HG03159 (cell line): ENCODE results near the gene NEXN.
"Not testable (repeated sequence)": the region's sequence is repeated elsewhere in the genome, so short reads cannot be mapped to it uniquely, and the experiment has no call there.

Experiments used
- ATAC-seq: cut with Tn5 transposase; IDR thresholded peaks from one replicate; pipeline ENCODE4 v1.9.1; 2021; ENCODE audit warnings: mild to moderate bottlenecking, moderate library complexity; ENCODE audit not compliant: unreplicated experiment

The NEXN gene

GRCh38 chr1:77905603-77906002, 17.2 kb downstream of the NEXN start:
- no peak for ATAC-seq

- no peak for ATAC-seq
These were observed 17.7 kb downstream of the NEXN start for GRCh38 chr1:77906019-77906545.

DNA sequence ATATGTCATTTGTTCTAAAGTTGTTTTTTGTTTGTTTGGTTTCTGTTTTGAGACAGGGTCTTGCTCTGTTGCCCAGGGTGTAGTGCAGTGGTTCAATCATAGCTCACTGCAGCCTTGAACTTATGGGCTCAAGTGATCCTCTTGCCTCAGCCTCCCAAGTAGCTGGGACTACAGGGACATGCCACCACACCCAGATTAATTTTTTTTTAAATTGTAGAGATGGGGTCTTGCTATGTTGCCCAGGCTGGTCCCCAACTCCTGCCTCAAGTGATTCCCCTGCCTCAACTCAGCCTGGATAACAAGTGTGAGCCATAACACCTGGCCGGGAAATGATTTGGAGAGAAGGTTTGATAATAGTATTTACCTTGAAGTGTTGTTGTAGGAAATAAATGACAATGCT, 18.2 kb downstream of the NEXN start:
- no peak for ATAC-seq

DNA sequence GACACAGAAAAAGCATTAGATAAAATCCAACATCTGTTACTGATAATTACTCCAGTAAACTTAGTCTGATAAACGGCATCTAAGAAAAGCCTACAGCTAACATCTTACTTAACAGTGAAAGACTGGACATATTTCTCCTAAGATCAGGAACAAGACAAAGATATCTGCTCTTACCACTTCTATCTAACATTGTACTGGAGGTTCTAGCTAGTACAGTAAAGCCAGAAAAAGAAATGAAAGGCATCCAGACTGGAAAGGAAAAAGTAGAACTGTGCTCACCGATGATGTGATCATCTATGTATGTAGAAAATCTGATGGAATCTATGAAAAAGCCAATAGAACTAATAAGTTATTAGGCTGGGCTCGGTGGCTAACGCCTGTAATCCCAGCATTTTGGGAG, 21.7 kb downstream of the NEXN start:
- no peak for ATAC-seq

DNA sequence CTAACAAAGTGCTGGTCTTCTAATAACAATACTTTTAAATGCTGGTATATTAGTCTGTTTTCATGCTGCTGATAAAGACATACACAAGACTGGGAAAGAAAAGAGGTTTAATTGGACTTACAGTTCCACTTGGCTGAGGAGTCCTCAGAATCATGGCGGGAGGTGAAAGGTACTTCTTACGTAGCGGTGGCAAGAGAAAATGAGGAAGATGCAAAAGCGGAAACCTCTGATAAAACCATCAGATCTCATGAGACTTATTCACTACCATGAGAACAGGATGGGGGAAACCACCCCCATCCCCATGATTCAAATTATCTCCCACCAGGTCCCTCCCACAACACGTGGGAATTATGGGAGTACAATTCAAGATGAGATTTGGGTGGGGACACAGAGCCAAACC, 30.5 kb downstream of the NEXN start:
- not testable (repeated sequence) for ATAC-seq

GRCh38 chr1:77925518-77925917, 37.1 kb downstream of the NEXN start:
- no peak for ATAC-seq

GRCh38 chr1:77925956-77926355, 37.5 kb downstream of the NEXN start:
- no peak for ATAC-seq

- peak; percentile 56 for ATAC-seq
These were observed 38.3 kb downstream of the NEXN start for GRCh38 chr1:77926561-77927357.

DNA sequence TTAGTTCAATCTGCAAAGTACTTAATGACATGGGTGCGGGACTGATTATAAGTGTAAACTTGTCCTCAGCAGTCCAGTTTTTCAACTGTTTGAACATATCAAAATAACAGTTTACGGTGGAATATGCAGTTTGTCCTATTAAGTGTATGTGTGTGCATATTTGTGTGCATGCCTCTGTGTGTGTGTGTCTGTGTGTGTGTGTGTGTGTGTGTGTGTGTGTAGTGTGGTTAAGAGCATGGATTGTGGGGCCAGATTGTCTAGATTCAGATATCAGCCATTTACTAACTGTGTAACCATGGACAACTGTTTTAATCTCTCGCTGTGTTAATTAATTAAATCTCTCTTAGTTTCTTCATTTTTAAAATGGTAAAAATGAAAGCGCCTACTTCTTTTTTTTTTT, 39.0 kb downstream of the NEXN start:
- no peak for ATAC-seq

DNA sequence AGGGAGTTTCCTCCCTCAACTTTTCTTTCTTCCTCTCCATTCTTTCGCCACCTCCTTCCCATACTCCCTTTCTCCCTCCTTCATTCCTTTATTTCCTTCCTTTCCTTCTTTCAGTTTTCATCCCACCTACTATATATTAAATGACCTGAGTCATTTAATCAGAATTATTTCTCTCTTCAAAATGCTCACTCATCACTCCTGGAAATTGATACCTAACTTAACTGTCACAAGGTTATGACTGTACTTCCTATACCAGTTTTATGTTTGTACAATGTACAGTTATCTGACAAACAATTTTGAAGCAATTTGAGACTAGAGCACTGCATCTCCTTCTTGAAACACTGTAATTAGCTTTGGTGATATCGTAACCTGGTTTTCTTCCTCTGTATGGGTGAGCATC, 41.4 kb downstream of the NEXN start:
- no peak for ATAC-seq

- no peak for ATAC-seq
These were observed 50.2 kb downstream of the NEXN start for GRCh38 chr1:77938651-77939050.

- ATAC-seq, result no peak
These were observed 52.6 kb downstream of the NEXN start for GRCh38 chr1:77940921-77941570.

DNA sequence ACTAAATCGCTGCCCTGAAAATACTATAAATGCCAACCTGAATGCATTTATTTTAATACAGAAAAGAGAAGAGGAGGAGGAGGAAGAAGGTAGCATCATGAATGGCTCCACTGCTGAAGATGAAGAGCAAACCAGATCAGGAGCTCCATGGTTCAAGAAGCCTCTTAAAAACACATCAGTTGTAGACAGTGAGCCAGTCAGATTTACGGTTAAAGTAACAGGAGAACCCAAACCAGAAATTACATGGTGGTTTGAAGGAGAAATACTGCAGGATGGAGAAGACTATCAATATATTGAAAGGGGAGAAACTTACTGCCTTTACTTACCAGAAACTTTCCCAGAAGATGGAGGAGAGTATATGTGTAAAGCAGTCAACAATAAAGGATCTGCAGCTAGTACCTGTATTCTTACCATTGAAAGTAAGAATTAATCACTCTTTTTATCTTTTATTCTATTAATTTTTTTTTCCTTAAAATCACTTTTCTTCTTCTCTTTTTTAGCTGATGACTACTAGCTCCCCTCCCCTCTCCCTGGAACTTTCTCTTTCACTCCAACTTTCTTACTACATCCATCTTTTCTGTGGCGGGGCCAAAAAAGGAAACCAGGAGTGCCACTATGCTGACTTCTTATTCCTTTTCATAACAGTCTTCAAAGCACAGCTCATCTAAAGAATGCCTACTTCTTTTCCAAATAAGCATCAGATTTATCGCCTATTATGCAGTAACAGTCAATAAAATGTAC, 54.1 kb downstream of the NEXN start:
- ATAC-seq, result no peak

DNA sequence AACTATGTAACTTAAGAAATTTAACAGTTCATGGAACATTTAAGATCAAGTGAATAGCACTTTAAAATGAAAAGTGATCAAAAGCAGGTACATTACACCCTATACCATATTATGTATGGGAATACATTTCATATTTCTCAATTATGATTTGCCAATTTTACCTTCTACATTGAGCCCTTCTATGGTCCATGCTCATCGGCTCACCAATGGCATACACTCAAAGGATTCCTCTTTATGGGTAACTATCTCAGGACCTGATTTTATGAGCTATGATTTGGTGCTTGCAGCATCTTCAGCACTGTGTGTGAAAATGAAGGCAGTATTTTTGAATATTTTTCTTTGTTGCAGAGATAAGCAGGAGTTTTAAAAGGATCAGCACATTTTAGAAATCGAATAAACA, 56.9 kb downstream of the NEXN start:
- ATAC-seq, result no peak

DNA sequence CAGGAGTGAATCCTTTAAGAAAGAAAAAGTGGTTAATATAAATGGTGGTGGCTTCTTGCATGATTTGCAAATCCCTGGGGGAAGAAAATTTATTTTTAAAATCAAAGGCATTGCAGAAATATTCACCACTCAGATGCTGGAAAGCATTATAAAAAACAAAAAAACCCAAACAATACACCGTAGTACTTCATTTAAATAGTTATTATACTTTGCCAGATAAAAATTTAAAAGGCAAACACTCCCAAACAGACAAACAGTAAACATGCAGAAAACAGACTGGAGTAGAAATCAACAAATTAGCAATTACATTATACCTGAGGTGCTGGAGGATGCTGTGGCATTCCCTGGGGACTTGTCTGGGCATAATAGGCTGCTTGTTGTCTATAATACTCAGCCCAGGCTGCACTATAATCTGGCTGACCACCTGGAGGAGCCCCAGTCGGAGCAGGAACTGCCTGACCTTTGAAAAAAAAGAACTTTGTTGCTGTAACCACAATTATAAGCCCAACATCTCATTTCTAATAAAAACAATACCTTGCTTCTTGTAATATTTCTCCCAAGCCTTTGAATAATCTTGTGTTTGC, 60.5 kb downstream of the NEXN start:
- ATAC-seq, result no peak

GRCh38 chr1:77950873-77951272, 62.4 kb downstream of the NEXN start:
- ATAC-seq, result peak; percentile 53

- no peak for ATAC-seq
These were observed 62.9 kb downstream of the NEXN start for GRCh38 chr1:77951328-77951727.

- no peak for ATAC-seq
These were observed 65.5 kb downstream of the NEXN start for GRCh38 chr1:77953907-77954306.

DNA sequence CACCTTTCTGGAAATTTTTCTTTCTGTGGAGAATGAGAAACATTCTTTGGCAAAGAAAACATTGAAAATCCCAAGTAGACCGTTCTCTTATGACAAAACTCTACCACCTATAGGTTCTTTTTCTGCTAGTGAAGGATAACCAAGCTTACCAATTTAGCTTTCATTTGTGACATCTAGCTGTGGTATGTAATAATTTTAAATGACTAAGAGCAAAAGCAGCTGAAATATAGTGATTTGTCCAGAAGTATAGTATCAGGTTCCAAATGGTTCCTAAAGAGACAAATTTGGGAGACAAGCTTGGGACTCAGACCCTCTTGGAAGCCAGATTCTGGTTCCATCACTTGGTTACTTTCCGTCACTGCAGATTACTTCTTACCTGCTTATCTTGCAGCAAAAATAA, 66.1 kb downstream of the NEXN start:
- ATAC-seq, result no peak

DNA sequence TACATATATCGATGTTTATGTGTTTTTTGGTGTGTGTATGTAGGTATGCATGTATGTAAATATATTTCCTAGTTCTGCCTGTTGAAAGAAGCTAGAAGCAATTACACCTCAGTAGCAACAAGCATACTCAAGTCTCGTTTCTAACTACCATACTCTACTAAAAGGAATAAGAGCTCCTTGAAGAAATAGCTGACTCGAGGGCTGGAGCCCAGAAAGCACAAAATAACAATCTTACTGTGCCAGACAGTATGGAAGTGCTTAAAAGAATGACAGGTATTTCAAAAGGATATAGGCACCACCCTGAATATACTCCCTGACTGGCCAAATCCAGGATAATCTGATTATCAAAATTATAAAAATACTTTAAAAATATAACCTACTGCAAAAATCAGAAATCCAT, 67.3 kb downstream of the NEXN start:
- no peak for ATAC-seq

- no peak for ATAC-seq
These were observed 68.0 kb downstream of the NEXN start for GRCh38 chr1:77956464-77956863.
